A549 (cell line): ENCODE measurements around the gene STOX2. TPM values are rescaled to one million over a fixed set of nuclear protein-coding genes. Genes with fewer than 3 reads are reported as not detected.

Experiments used
- ATAC-seq, 2 experiments: fragments of 200-7000 bp in 1 of 2; fragments of >200 bp in 1 of 2; cut with Nextera tagmentation in 1 of 2; cut with Tn5 transposase in 1 of 2; 3 replicates each; pipeline versions ENCODE4 v1.8.0 to v1.9.1; 2018 to 2020; ENCODE audit warnings: mild to moderate bottlenecking in 1 of 2, moderate library complexity in 1 of 2
- CTCF ChIA-PET: fragments of 300-600 bp; sonication (Branson Sonifier 250); formaldehyde crosslinking; extraction: SDS; loops from one replicate; lab custom pipeline; 2021; ENCODE audit warnings: antibody characterized with exemption, inconsistent platforms; lab: Yijun Ruan, JAX
- POLR2A ChIA-PET: fragments of 350-600 bp; formaldehyde crosslinking; extraction: SDS; loops from one replicate; lab custom pipeline; 2021; ENCODE audit warnings: antibody characterized with exemption, inconsistent platforms; lab: Yijun Ruan, JAX
- DNase-seq, 2 experiments: peaks; one replicate each; pipeline versions ENCODE4 v3.0.0 to v3.0.0-alpha.2; 2011 to 2016; ENCODE audit warnings: low read depth in 1 of 2, low spot score in 1 of 2
- FAIRE-seq: peaks from 2 replicates; lab custom pipeline; 2011; peaks lifted over from hg19 to GRCh38; lab: Jason Lieb, UNC
- H3K27ac ChIP-seq, 2 experiments: fragments of >200 bp; sonication (Bioruptor Twin); formaldehyde crosslinking; 3 replicates each; pipeline ENCODE4 v1.5.1; 2016 to 2017
- H3K4me1 ChIP-seq: fragments of >200 bp; sonication (Bioruptor Twin); formaldehyde crosslinking; 3 replicates; pipeline ENCODE4 v1.6.1; 2016
- H3K4me2 ChIP-seq: fragments of >200 bp; sonication (Bioruptor Twin); formaldehyde crosslinking; 3 replicates; pipeline ENCODE4 v1.6.1; 2016
- H3K4me3 ChIP-seq: fragments of >200 bp; sonication (Bioruptor Twin); formaldehyde crosslinking; 3 replicates; pipeline ENCODE4 v1.5.1; 2016
- H3K9me3 ChIP-seq: fragments of >200 bp; sonication (Bioruptor Twin); formaldehyde crosslinking; 3 replicates; pipeline ENCODE4 v1.6.1; 2016
- ATOH8 ChIP-seq: fragments of 250-450 bp; sonication (Bioruptor Pico); IDR thresholded peaks from 2 replicates; pipeline ENCODE4 v1.5.0; 2020; ENCODE audit warnings: low read depth, mild to moderate bottlenecking, moderate library complexity
- CHD4 ChIP-seq: fragments of 200-600 bp; sonication (generic); IDR thresholded peaks from 2 replicates; pipeline ENCODE4 v1.6.1; 2016; ENCODE audit warnings: antibody characterized with exemption, mild to moderate bottlenecking, borderline replicate concordance
- E2F6 ChIP-seq: IDR thresholded peaks from 2 replicates; pipeline ENCODE4 v1.6.1; 2012; ENCODE audit warnings: low read depth, borderline replicate concordance
- ELK1 ChIP-seq: fragments of 150-350 bp; IDR thresholded peaks from 2 replicates; pipeline ENCODE4 v1.6.1; 2014; ENCODE audit warnings: low read depth, mild to moderate bottlenecking, low read length
- EP300 ChIP-seq, 2 experiments: fragments of >200 bp; sonication (Bioruptor Twin); formaldehyde crosslinking; IDR thresholded peaks; 2 replicates in 1 of 2; 3 replicates in 1 of 2; pipeline ENCODE4 v1.6.1; 2016 to 2017
- FOSL2 ChIP-seq, 2 experiments: fragments of 450-650 bp in 1 of 2; fragments of >200 bp in 1 of 2; sonication (Bioruptor Twin) in 1 of 2; formaldehyde crosslinking; IDR thresholded peaks; 2 replicates each; pipeline versions ENCODE4 v1.5.0 to v1.6.1; 2016 to 2020; ENCODE audit warnings: mild to moderate bottlenecking in 1 of 2, moderate library complexity in 1 of 2
- HES2 ChIP-seq: fragments of >200 bp; sonication (Bioruptor Twin); formaldehyde crosslinking; IDR thresholded peaks from 2 replicates; pipeline ENCODE4 v1.6.1; 2016
- HEYL ChIP-seq: fragments of 250-450 bp; sonication (Bioruptor Pico); IDR thresholded peaks from 2 replicates; pipeline ENCODE4 v1.8.0; 2021; ENCODE audit warnings: mild to moderate bottlenecking, moderate library complexity
- HOXB13 ChIP-seq: fragments of 250-450 bp; sonication (Bioruptor Pico); IDR thresholded peaks from 2 replicates; pipeline ENCODE4 v1.5.0; 2020; ENCODE audit warnings: low read depth, mild to moderate bottlenecking, moderate library complexity
- KDM5A ChIP-seq: fragments of 200-600 bp; sonication (generic); IDR thresholded peaks from 2 replicates; pipeline ENCODE4 v1.6.1; 2016; ENCODE audit warnings: antibody characterized with exemption, mild to moderate bottlenecking
- PHF8 ChIP-seq: fragments of 200-600 bp; sonication (generic); IDR thresholded peaks from 2 replicates; pipeline ENCODE4 v1.6.1; 2016; ENCODE audit warnings: low read depth, mild to moderate bottlenecking, antibody characterized with exemption, moderate library complexity, borderline replicate concordance
- RCOR1 ChIP-seq: fragments of 150-350 bp; IDR thresholded peaks from 2 replicates; pipeline ENCODE4 v1.6.1; 2014; ENCODE audit warnings: antibody characterized with exemption, low read length, low read depth
- SREBF2 ChIP-seq: fragments of 450-650 bp; IDR thresholded peaks from 2 replicates; pipeline ENCODE4 v1.6.1; 2014; ENCODE audit warnings: mild to moderate bottlenecking, moderate library complexity
- TP53 ChIP-seq: fragments of 250-450 bp; sonication (Bioruptor Pico); IDR thresholded peaks from 2 replicates; pipeline ENCODE4 v1.5.0; 2021; ENCODE audit warnings: mild to moderate bottlenecking, moderate library complexity
- ZC3H11A ChIP-seq: fragments of 450-650 bp; IDR thresholded peaks from 2 replicates; pipeline ENCODE4 v1.6.1; 2014; ENCODE audit warnings: antibody characterized with exemption, mild to moderate bottlenecking
- WGBS: methylation state at CpG from one replicate; pipeline ENCODE4 v1.1.6; 2017; ENCODE audit errors: missing lambda C conversion rate; 5-methylcytosine and 5-hydroxymethylcytosine counted together
- polyA plus RNA-seq, 4 experiments: library from polyadenylated mRNA; depleted of rRNA in 3 of 4; stranded (reverse); fragments of >200 nt; fragmentation: RNase III in 1 of 4; extraction: RNeasy Plus Mini Kit Qiagen cat#74134 plus additional on column Dnase treatment in 1 of 4; gene quantifications; 2 replicates in 3 of 4; 3 replicates in 1 of 4; pipeline ENCODE4 v1.2.3, GENCODE V29; 2011 to 2017

STOX2 gene
- polyA plus RNA-seq, 2 of the 4 experiments (the other 2 are of a cell fraction), result 2.7 to 5.2 TPM

- TF ChIP-seq ELK1, result no peak
- no peak for TF ChIP-seq E2F6
These were observed 43.7 kb upstream of the STOX2 start (continued) for GRCh38 chr4:183861426-183861825.

GRCh38 chr4:183863155-183863825, 41.8 kb upstream of the STOX2 start:
- ATAC-seq, result no peak

GRCh38 chr4:183867247-183867646, 37.9 kb upstream of the STOX2 start:
- Histone ChIP-seq H3K4me3 (no peak overlapping the region), H3K4me2 (no peak overlapping the region), H3K27ac (no peak overlapping the region), H3K4me1 (no peaks in the 10 kb centered on the region), H3K9me3 (no peaks in the 10 kb centered on the region)
- WGBS, result 61% methylated on average over 9 of the region's 9 CpGs
- ATAC-seq (no peak), DNase-seq (no peak), FAIRE-seq (no peak)
- TF ChIP-seq ZC3H11A (no peak), HEYL (CRISPR knock-in tag) (no peak), HES2 (no peak), PHF8 (no peak), KDM5A (no peak), E2F6 (no peak), ELK1 (no peak), CHD4 (no peak)
- CTCF ChIA-PET, result interaction anchor here (1.5 kb wide), 1 partner anchor 18 kb away, joined by 3 read pairs; no protein-coding TSS in a partner anchor
- POLR2A ChIA-PET, result no interaction called here

More at GRCh38 chr4:183863155-183863825, 41.8 kb upstream of the STOX2 start:
- POLR2A ChIA-PET, result no interaction called here
- no peaks in the 10 kb centered on the region for H3K4me1 ChIP-seq
- 64% methylated on average over 8 of the region's 8 CpGs for WGBS
- no peak overlapping the region for H3K4me2 ChIP-seq
- H3K27ac ChIP-seq, result no peak overlapping the region
- CTCF ChIA-PET, result no interaction called here
- no peak overlapping the region for H3K4me3 ChIP-seq
- no peak for FAIRE-seq
- H3K9me3 ChIP-seq, result no peaks in the 10 kb centered on the region
- no peak for TF ChIP-seq SREBF2
- no peak for TF ChIP-seq HOXB13
- TF ChIP-seq KDM5A, result no peak
- no peak for TF ChIP-seq FOSL2 (IDR thresholded peaks at IDR 0.05)
- TF ChIP-seq FOSL2 (CRISPR knock-in tag; IDR thresholded peaks at IDR 0.05), result no peak
- no peak for TF ChIP-seq EP300 (IDR thresholded peaks at IDR 0.05)
- TF ChIP-seq ATOH8, result no peak
- TF ChIP-seq TP53, result no peak
- no peak for TF ChIP-seq RCOR1
- no peak for DNase-seq
